ENCODE results near the gene ANKRD18A.
"Not testable (repeated sequence)": the region's sequence is repeated elsewhere in the genome, so short reads cannot be mapped to it uniquely, and the experiment has no call there.

The ANKRD18A gene

GRCh38 chr9:38626006-38626405, 5.6 kb upstream of the ANKRD18A start:
- DNase-seq (ENCODE audit: low spot score) = no peak

- DNase-seq (ENCODE audit: low spot score) = no peak
Measured at GRCh38 chr9:38622951-38623350, 2.6 kb upstream of the ANKRD18A start.

GRCh38 chr9:38622288-38622674, 1.9 kb upstream of the ANKRD18A start:
- no peak for DNase-seq (ENCODE audit: low spot score)

GRCh38 chr9:38621434-38622287, 1.3 kb upstream of the ANKRD18A start:
- DNase-seq (ENCODE audit: low spot score) = no peak

- DNase-seq (ENCODE audit: low spot score) = no peak
Measured at GRCh38 chr9:38619556-38620447, 594 bp downstream of the ANKRD18A start.

- DNase-seq (ENCODE audit: low spot score) = not testable (repeated sequence)
Measured at GRCh38 chr9:38598029-38598745, 22.2 kb downstream of the ANKRD18A start.

GRCh38 chr9:38595117-38595516, 25.3 kb downstream of the ANKRD18A start:
- not testable (repeated sequence) for DNase-seq (ENCODE audit: low spot score)

- not testable (repeated sequence) for DNase-seq (ENCODE audit: low spot score)
Measured at GRCh38 chr9:38591346-38592063, 28.9 kb downstream of the ANKRD18A start.

- not testable (repeated sequence) for DNase-seq (ENCODE audit: low spot score)
Measured at GRCh38 chr9:38583765-38584164, 36.6 kb downstream of the ANKRD18A start.

- DNase-seq (ENCODE audit: low spot score) = not testable (repeated sequence)
Measured at GRCh38 chr9:38580112-38580511, 40.3 kb downstream of the ANKRD18A start.

GRCh38 chr9:38576181-38576580, 44.2 kb downstream of the ANKRD18A start:
- not testable (repeated sequence) for DNase-seq (ENCODE audit: low spot score)

GRCh38 chr9:38566048-38566447, 54.3 kb downstream of the ANKRD18A start:
- not testable (repeated sequence) for DNase-seq (ENCODE audit: low spot score)

- DNase-seq (ENCODE audit: low spot score) = not testable (repeated sequence)
Measured at GRCh38 chr9:38565178-38565577, 55.2 kb downstream of the ANKRD18A start.

GRCh38 chr9:38563911-38564310, 56.5 kb downstream of the ANKRD18A start:
- not testable (repeated sequence) for DNase-seq (ENCODE audit: low spot score)

- DNase-seq (ENCODE audit: low spot score) = not testable (repeated sequence)
Measured at GRCh38 chr9:38561134-38561533, 59.3 kb downstream of the ANKRD18A start.

GRCh38 chr9:38559172-38559571, 61.2 kb downstream of the ANKRD18A start:
- not testable (repeated sequence) for DNase-seq (ENCODE audit: low spot score)

GRCh38 chr9:38557746-38558145, 62.6 kb downstream of the ANKRD18A start:
- DNase-seq (ENCODE audit: low spot score) = not testable (repeated sequence)

- DNase-seq (ENCODE audit: low spot score) = not testable (repeated sequence)
Measured at GRCh38 chr9:38554966-38555365, 65.4 kb downstream of the ANKRD18A start.

- DNase-seq (ENCODE audit: low spot score) = not testable (repeated sequence)
Measured at GRCh38 chr9:38553019-38553418, 67.4 kb downstream of the ANKRD18A start.

- DNase-seq (ENCODE audit: low spot score) = not testable (repeated sequence)
Measured at GRCh38 chr9:38546497-38547163, 73.8 kb downstream of the ANKRD18A start.

GRCh38 chr9:38540535-38540934, 79.9 kb downstream of the ANKRD18A start:
- not testable (repeated sequence) for DNase-seq (ENCODE audit: low spot score)
